ENCODE measurements around the gene CNGA1.

- TF ChIP-seq, protein P1, sequence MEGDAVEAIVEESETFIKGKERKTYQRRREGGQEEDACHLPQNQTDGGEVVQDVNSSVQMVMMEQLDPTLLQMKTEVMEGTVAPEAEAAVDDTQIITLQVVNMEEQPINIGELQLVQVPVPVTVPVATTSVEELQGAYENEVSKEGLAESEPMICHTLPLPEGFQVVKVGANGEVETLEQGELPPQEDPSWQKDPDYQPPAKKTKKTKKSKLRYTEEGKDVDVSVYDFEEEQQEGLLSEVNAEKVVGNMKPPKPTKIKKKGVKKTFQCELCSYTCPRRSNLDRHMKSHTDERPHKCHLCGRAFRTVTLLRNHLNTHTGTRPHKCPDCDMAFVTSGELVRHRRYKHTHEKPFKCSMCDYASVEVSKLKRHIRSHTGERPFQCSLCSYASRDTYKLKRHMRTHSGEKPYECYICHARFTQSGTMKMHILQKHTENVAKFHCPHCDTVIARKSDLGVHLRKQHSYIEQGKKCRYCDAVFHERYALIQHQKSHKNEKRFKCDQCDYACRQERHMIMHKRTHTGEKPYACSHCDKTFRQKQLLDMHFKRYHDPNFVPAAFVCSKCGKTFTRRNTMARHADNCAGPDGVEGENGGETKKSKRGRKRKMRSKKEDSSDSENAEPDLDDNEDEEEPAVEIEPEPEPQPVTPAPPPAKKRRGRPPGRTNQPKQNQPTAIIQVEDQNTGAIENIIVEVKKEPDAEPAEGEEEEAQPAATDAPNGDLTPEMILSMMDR (IDR thresholded peaks at IDR 0.05): no peak
- no peak for TF ChIP-seq ZFX (IDR thresholded peaks at IDR 0.05; ENCODE audit: borderline replicate concordance)
These were observed 11.2 kb upstream of the CNGA1 start for GRCh38 chr4:48027653-48028052.
